Breast epithelium (tissue), 3 donors: Measurements from ENCODE around the gene NRGN.

ENCODE experiments used
- CTCF ChIP-seq, 3 donors: fragments of 450-650 bp; IDR thresholded peaks; one replicate each; pipeline ENCODE4 v1.5.1; 2016 to 2017; ENCODE audit warnings: antibody characterized with exemption in 3 of 3, mild to moderate bottlenecking in 3 of 3, moderate library complexity in 3 of 3
- POLR2A ChIP-seq: fragments of 450-650 bp; IDR thresholded peaks from one replicate; pipeline ENCODE4 v1.6.1; 2016; ENCODE audit warnings: antibody characterized with exemption, mild to moderate bottlenecking, moderate library complexity
- POLR2AphosphoS5 ChIP-seq, 3 donors: sonication (generic); formaldehyde crosslinking; IDR thresholded peaks; one replicate each; pipeline ENCODE4 v1.6.1; 2017; ENCODE audit warnings: antibody characterized with exemption in 3 of 3

GRCh38 chr11:124758355-124759265 is 18.9 kb downstream of the NRGN start:
- TF ChIP-seq CTCF (IDR thresholded peaks at IDR 0.05) (peak; percentile 61 to 79 (median 66)), POLR2A (no peak), POLR2AphosphoS5 (IDR thresholded peaks at IDR 0.05) (peak in 1 of 3 donors; percentile 23)
